Endothelial cell of umbilical vein (primary cell): Measurements from ENCODE around the gene IL16.

Experiments
- EZH2 ChIP-seq: IDR thresholded peaks from 2 replicates; pipeline ENCODE4 v1.6.1; 2012; ENCODE audit warnings: borderline replicate concordance, low read depth, mild to moderate bottlenecking, moderate library complexity, low read length, inconsistent platforms; ENCODE audit not compliant: severe bottlenecking
- JUN ChIP-seq: IDR thresholded peaks from 2 replicates; pipeline ENCODE4 v1.6.1; 2011; ENCODE audit warnings: borderline replicate concordance, low read depth; ENCODE audit not compliant: insufficient read length, insufficient read depth
- MYC ChIP-seq: IDR thresholded peaks from one replicate; pipeline ENCODE4 v1.6.1; 2011; ENCODE audit warnings: mild to moderate bottlenecking, low read depth, low read length
- POLR2A ChIP-seq: IDR thresholded peaks from 2 replicates; pipeline ENCODE4 v1.6.1; 2012; ENCODE audit warnings: low read depth, mild to moderate bottlenecking, control low read depth, low read length
- POLR2AphosphoS5 ChIP-seq: IDR thresholded peaks from 2 replicates; pipeline ENCODE4 v1.6.1; 2012; ENCODE audit warnings: low read depth, mild to moderate bottlenecking, control low read depth, low read length, moderate library complexity; ENCODE audit not compliant: insufficient read depth
- TF ChIP-seq, protein P1 (sequence below), 2 donors: IDR thresholded peaks; 1 replicate in 1 of 2; 2 replicates in 1 of 2; pipeline ENCODE4 v1.5.1; 2011; ENCODE audit warnings: low read length in 2 of 2, mild to moderate bottlenecking in 2 of 2, moderate library complexity in 2 of 2, control low read depth in 1 of 2, inconsistent platforms in 1 of 2, low read depth in 1 of 2; ENCODE audit not compliant: insufficient read depth in 1 of 2; ENCODE audit errors: extremely low read depth in 1 of 2
- TF ChIP-seq, protein P2 (sequence below): IDR thresholded peaks from 2 replicates; pipeline ENCODE4 v1.6.1; 2011; ENCODE audit not compliant: insufficient read depth, insufficient read length

GRCh38 chr15:81157195-81157938, 39.3 kb upstream of the IL16 start:
- TF ChIP-seq EZH2 (no peak), POLR2AphosphoS5 (no peak), POLR2A (no peak), MYC (no peak), JUN (no peak)
- TF ChIP-seq, protein P1, sequence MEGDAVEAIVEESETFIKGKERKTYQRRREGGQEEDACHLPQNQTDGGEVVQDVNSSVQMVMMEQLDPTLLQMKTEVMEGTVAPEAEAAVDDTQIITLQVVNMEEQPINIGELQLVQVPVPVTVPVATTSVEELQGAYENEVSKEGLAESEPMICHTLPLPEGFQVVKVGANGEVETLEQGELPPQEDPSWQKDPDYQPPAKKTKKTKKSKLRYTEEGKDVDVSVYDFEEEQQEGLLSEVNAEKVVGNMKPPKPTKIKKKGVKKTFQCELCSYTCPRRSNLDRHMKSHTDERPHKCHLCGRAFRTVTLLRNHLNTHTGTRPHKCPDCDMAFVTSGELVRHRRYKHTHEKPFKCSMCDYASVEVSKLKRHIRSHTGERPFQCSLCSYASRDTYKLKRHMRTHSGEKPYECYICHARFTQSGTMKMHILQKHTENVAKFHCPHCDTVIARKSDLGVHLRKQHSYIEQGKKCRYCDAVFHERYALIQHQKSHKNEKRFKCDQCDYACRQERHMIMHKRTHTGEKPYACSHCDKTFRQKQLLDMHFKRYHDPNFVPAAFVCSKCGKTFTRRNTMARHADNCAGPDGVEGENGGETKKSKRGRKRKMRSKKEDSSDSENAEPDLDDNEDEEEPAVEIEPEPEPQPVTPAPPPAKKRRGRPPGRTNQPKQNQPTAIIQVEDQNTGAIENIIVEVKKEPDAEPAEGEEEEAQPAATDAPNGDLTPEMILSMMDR (IDR thresholded peaks at IDR 0.05; ENCODE audit: extremely low read depth in 1 of 2, insufficient read depth in 1 of 2, low read depth in 1 of 2, low read length in 2 of 2) = no peak
- TF ChIP-seq, protein P2, sequence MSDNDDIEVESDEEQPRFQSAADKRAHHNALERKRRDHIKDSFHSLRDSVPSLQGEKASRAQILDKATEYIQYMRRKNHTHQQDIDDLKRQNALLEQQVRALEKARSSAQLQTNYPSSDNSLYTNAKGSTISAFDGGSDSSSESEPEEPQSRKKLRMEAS = no peak
